GM23338 (cell line): ENCODE measurements around the gene EIF4G3. TPM values are rescaled to one million over a fixed set of nuclear protein-coding genes. Genes with fewer than 3 reads are reported as not detected.

Experiments used
- ATAC-seq: fragments of 200-7000 bp; cut with Tn5 transposase; 3 replicates; pipeline ENCODE4 v1.9.1; 2020
- DNase-seq: peaks from one replicate; pipeline ENCODE4 v3.0.0-alpha.2; 2015; ENCODE audit warnings: low spot score
- H2AFZ ChIP-seq: fragments of 200-600 bp; sonication (generic); 2 replicates; pipeline ENCODE4 v1.8.0; 2016; ENCODE audit warnings: antibody characterized with exemption, mild to moderate bottlenecking, moderate library complexity
- H3F3A ChIP-seq: fragments of 200-600 bp; sonication (generic); replicated peaks from 2 replicates; pipeline ENCODE4 v1.8.0; 2017; ENCODE audit warnings: antibody characterized with exemption, mixed run types, low read depth
- H3K27ac ChIP-seq: fragments of 200-600 bp; sonication (generic); 2 replicates; pipeline ENCODE4 v1.6.1; 2016; ENCODE audit warnings: low read depth
- H3K27me3 ChIP-seq: fragments of 200-600 bp; sonication (generic); 2 replicates; pipeline ENCODE4 v1.8.0; 2016; ENCODE audit warnings: mild to moderate bottlenecking, mixed run types, moderate library complexity; ENCODE audit not compliant: insufficient read depth
- H3K36me3 ChIP-seq: fragments of 200-600 bp; sonication (generic); 2 replicates; pipeline ENCODE4 v1.8.0; 2016; ENCODE audit warnings: mild to moderate bottlenecking; ENCODE audit not compliant: insufficient read depth
- H3K4me1 ChIP-seq: fragments of 200-600 bp; sonication (generic); 2 replicates; pipeline ENCODE4 v1.8.0; 2016; ENCODE audit warnings: mild to moderate bottlenecking, moderate library complexity; ENCODE audit not compliant: insufficient read depth
- H3K4me2 ChIP-seq: fragments of 200-600 bp; sonication (generic); 2 replicates; pipeline ENCODE4 v1.7.1; 2017; ENCODE audit warnings: mixed run types
- H3K4me3 ChIP-seq: fragments of 200-600 bp; sonication (generic); 2 replicates; pipeline ENCODE4 v1.6.1; 2016; ENCODE audit warnings: mixed run types
- H3K79me2 ChIP-seq: fragments of 200-600 bp; sonication (generic); replicated peaks from 2 replicates; pipeline ENCODE4 v1.8.0; 2017; ENCODE audit warnings: mild to moderate bottlenecking; ENCODE audit not compliant: insufficient read depth
- H3K9me2 ChIP-seq: fragments of 200-600 bp; sonication (generic); 2 replicates; pipeline ENCODE4 v1.8.0; 2017; ENCODE audit not compliant: insufficient read depth
- H4K20me1 ChIP-seq: fragments of 200-600 bp; sonication (generic); replicated peaks from 2 replicates; pipeline ENCODE4 v1.8.0; 2017; ENCODE audit warnings: mild to moderate bottlenecking; ENCODE audit not compliant: insufficient read depth
- H3K27ac Mint-ChIP-seq: 2 replicates; pipeline ENCODE4 v1.8.0; 2020; ENCODE audit warnings: inconsistent platforms, mild to moderate bottlenecking, moderate library complexity, mixed read lengths
- H3K27me3 Mint-ChIP-seq: 3 replicates; pipeline ENCODE4 v1.8.0; 2022; ENCODE audit warnings: low read depth, mild to moderate bottlenecking, moderate library complexity, mixed read lengths, inconsistent platforms; ENCODE audit not compliant: insufficient read depth, poor library complexity
- H3K36me3 Mint-ChIP-seq: 3 replicates; pipeline ENCODE4 v1.8.0; 2021; ENCODE audit warnings: low read depth, mild to moderate bottlenecking, inconsistent platforms, moderate library complexity, mixed read lengths
- H3K4me1 Mint-ChIP-seq: 3 replicates; pipeline ENCODE4 v1.8.0; 2020; ENCODE audit warnings: mild to moderate bottlenecking, inconsistent platforms, mixed read lengths
- H3K4me3 Mint-ChIP-seq: 3 replicates; pipeline ENCODE4 v1.8.0; 2021; ENCODE audit warnings: moderate library complexity, mild to moderate bottlenecking, inconsistent platforms, mixed read lengths
- H3K9me3 Mint-ChIP-seq: 3 replicates; pipeline ENCODE4 v1.8.0; 2020; ENCODE audit warnings: moderate library complexity, mild to moderate bottlenecking, inconsistent platforms, mixed read lengths
- CREB1 ChIP-seq: fragments of 250-450 bp; sonication (Bioruptor Pico); IDR thresholded peaks from 2 replicates; pipeline ENCODE4 v1.5.0; 2020; ENCODE audit warnings: low read depth, mild to moderate bottlenecking, moderate library complexity
- EZH2 ChIP-seq: fragments of 200-600 bp; sonication (generic); IDR thresholded peaks from one replicate; pipeline ENCODE4 v1.8.0; 2017; ENCODE audit warnings: antibody characterized with exemption, mild to moderate bottlenecking, low read depth; ENCODE audit not compliant: unreplicated experiment
- EZH2phosphoT487 ChIP-seq: fragments of 200-600 bp; sonication (generic); IDR thresholded peaks from one replicate; pipeline ENCODE4 v1.8.1; 2018; ENCODE audit warnings: antibody characterized with exemption; ENCODE audit not compliant: unreplicated experiment
- JUNB ChIP-seq: IDR thresholded peaks from one replicate; pipeline ENCODE4 v1.6.1; 2016; ENCODE audit warnings: antibody characterized with exemption; ENCODE audit not compliant: unreplicated experiment
- NANOG ChIP-seq: IDR thresholded peaks from 2 replicates; pipeline ENCODE4 v1.6.1; 2016; ENCODE audit warnings: antibody characterized with exemption, borderline replicate concordance
- POLR2AphosphoS5 ChIP-seq: IDR thresholded peaks from 2 replicates; pipeline ENCODE4 v1.6.1; 2016; ENCODE audit warnings: antibody characterized with exemption, low read depth
- STAT1 ChIP-seq: IDR thresholded peaks from one replicate; pipeline ENCODE4 v1.6.1; 2016; ENCODE audit warnings: antibody characterized with exemption; ENCODE audit not compliant: unreplicated experiment
- ZNF114 ChIP-seq: fragments of 250-450 bp; sonication (Bioruptor Pico); IDR thresholded peaks from 2 replicates; pipeline ENCODE4 v1.5.0; 2020; ENCODE audit warnings: mild to moderate bottlenecking, moderate library complexity
- ZNF331 ChIP-seq: fragments of 250-450 bp; sonication (Bioruptor Pico); IDR thresholded peaks from 2 replicates; pipeline ENCODE4 v1.5.0; 2020; ENCODE audit warnings: low read depth, mild to moderate bottlenecking, moderate library complexity
- ZNF462 ChIP-seq: fragments of 250-450 bp; sonication (Bioruptor Pico); IDR thresholded peaks from 2 replicates; pipeline ENCODE4 v1.5.0; 2020; ENCODE audit warnings: mild to moderate bottlenecking, moderate library complexity
- polyA plus RNA-seq: library from polyadenylated mRNA; unstranded; fragments of >200 nt; fragmentation: Nextera tagmentation; extraction: Ambion mirVana; gene quantifications from 2 replicates; pipeline ENCODE4 v1.2.1, GENCODE V29; 2016
- total RNA-seq: library from RNA; depleted of rRNA; stranded (reverse); fragments of >200 nt; shearing (Covaris generic); gene quantifications from 2 replicates; pipeline ENCODE4 v1.2.3, GENCODE V29; 2014
- TF ChIP-seq, protein P1 (sequence below): IDR thresholded peaks from 2 replicates; pipeline ENCODE4 v1.6.1; 2016; ENCODE audit warnings: antibody characterized with exemption
- TF ChIP-seq, protein P2 (sequence below): IDR thresholded peaks from one replicate; pipeline ENCODE4 v1.6.1; 2018; ENCODE audit warnings: antibody characterized with exemption; ENCODE audit not compliant: unreplicated experiment
- TF ChIP-seq, protein P3 (sequence below), 2 experiments: fragments of 200-600 bp in 1 of 2; sonication (generic) in 1 of 2; conservative IDR thresholded peaks; 2 replicates each; pipeline versions ENCODE4 v1.5.1 to v1.6.1; 2016 to 2017; ENCODE audit warnings: antibody characterized with exemption in 2 of 2, low read depth in 2 of 2, mild to moderate bottlenecking in 2 of 2, moderate library complexity in 1 of 2

EIF4G3 gene
- total and polyA plus RNA-seq, 2 experiments from 2014 or later, result 37.9 to 68.1 TPM

- Histone ChIP-seq H3K36me3 (peaks cover 4% of the 10 kb centered on the region; the same call in 1 of the 2 replicates), H3K27ac (no peak overlapping the region), H3K27me3 (peaks cover 11% of the 10 kb centered on the region; the same call in 1 of the 2 replicates), H3F3A (0 out of 2 replicates have a peak, but pooled peaks cover under 1% of the 10 kb centered on the region), H3K9me2 (no peaks in the 10 kb centered on the region), H4K20me1 (peaks cover 37% of the 10 kb centered on the region), H2AFZ (no peak overlapping the region), H3K4me1 (peaks cover 18% of the 10 kb centered on the region), H3K79me2 (peaks cover 68% of the 10 kb centered on the region), H3K4me2 (peak overlapping the region; percentile 92), H3K4me3 (peak overlapping the region; percentile 96)
- Mint-ChIP-seq H3K4me3 (peak overlapping the region; percentile 83), H3K27me3 (peaks cover 16% of the 10 kb centered on the region), H3K9me3 (no peaks in the 10 kb centered on the region), H3K36me3 (peaks cover 26% of the 10 kb centered on the region), H3K27ac (no peak overlapping the region), H3K4me1 (peaks cover 18% of the 10 kb centered on the region)
- ATAC-seq (no peak), DNase-seq (no peak)
- TF ChIP-seq NANOG (no peak), EZH2phosphoT487 (no peak), ZNF462 (CRISPR knock-in tag) (no peak), CREB1 (CRISPR knock-in tag) (no peak), EZH2 (no peak), STAT1 (no peak), JUNB (no peak), POLR2AphosphoS5 (no peak), ZNF114 (CRISPR knock-in tag) (no peak), ZNF331 (CRISPR knock-in tag) (no peak)
- TF ChIP-seq, protein P1, sequence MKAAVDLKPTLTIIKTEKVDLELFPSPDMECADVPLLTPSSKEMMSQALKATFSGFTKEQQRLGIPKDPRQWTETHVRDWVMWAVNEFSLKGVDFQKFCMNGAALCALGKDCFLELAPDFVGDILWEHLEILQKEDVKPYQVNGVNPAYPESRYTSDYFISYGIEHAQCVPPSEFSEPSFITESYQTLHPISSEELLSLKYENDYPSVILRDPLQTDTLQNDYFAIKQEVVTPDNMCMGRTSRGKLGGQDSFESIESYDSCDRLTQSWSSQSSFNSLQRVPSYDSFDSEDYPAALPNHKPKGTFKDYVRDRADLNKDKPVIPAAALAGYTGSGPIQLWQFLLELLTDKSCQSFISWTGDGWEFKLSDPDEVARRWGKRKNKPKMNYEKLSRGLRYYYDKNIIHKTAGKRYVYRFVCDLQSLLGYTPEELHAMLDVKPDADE, result no peak
- TF ChIP-seq, protein P2, sequence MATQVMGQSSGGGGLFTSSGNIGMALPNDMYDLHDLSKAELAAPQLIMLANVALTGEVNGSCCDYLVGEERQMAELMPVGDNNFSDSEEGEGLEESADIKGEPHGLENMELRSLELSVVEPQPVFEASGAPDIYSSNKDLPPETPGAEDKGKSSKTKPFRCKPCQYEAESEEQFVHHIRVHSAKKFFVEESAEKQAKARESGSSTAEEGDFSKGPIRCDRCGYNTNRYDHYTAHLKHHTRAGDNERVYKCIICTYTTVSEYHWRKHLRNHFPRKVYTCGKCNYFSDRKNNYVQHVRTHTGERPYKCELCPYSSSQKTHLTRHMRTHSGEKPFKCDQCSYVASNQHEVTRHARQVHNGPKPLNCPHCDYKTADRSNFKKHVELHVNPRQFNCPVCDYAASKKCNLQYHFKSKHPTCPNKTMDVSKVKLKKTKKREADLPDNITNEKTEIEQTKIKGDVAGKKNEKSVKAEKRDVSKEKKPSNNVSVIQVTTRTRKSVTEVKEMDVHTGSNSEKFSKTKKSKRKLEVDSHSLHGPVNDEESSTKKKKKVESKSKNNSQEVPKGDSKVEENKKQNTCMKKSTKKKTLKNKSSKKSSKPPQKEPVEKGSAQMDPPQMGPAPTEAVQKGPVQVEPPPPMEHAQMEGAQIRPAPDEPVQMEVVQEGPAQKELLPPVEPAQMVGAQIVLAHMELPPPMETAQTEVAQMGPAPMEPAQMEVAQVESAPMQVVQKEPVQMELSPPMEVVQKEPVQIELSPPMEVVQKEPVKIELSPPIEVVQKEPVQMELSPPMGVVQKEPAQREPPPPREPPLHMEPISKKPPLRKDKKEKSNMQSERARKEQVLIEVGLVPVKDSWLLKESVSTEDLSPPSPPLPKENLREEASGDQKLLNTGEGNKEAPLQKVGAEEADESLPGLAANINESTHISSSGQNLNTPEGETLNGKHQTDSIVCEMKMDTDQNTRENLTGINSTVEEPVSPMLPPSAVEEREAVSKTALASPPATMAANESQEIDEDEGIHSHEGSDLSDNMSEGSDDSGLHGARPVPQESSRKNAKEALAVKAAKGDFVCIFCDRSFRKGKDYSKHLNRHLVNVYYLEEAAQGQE, result no peak
- TF ChIP-seq, protein P3, sequence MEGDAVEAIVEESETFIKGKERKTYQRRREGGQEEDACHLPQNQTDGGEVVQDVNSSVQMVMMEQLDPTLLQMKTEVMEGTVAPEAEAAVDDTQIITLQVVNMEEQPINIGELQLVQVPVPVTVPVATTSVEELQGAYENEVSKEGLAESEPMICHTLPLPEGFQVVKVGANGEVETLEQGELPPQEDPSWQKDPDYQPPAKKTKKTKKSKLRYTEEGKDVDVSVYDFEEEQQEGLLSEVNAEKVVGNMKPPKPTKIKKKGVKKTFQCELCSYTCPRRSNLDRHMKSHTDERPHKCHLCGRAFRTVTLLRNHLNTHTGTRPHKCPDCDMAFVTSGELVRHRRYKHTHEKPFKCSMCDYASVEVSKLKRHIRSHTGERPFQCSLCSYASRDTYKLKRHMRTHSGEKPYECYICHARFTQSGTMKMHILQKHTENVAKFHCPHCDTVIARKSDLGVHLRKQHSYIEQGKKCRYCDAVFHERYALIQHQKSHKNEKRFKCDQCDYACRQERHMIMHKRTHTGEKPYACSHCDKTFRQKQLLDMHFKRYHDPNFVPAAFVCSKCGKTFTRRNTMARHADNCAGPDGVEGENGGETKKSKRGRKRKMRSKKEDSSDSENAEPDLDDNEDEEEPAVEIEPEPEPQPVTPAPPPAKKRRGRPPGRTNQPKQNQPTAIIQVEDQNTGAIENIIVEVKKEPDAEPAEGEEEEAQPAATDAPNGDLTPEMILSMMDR (conservative IDR thresholded peaks at IDR 0.05; ENCODE audit: low read depth in 2 of 2), result no peak
Observed at GRCh38 chr1:21174230-21174629, 2.5 kb downstream of the EIF4G3 start.
